Endothelial cell of umbilical vein (primary cell): Measurements from ENCODE around the gene SLC30A2. TPM values are rescaled to one million over a fixed set of nuclear protein-coding genes. Genes with fewer than 3 reads are reported as not detected.

ENCODE experiments used
- BruUV-seq: library from RNA; stranded (reverse); fragments of 400-500 nt; replicated peaks from 2 replicates; lab custom pipeline; 2021; lab: Mats Ljungman, UMichigan
- CTCF ChIA-PET: fragments of 300-600, 350-600 bp; sonication (Branson Sonifier 250); formaldehyde crosslinking; loops from one replicate; lab custom pipeline; 2021; ENCODE audit warnings: antibody characterized with exemption, inconsistent platforms; lab: Charles Lee
- POLR2A ChIA-PET: fragments of 300-600, 350-600 bp; sonication (Branson Sonifier 250); formaldehyde crosslinking; loops from one replicate; lab custom pipeline; 2021; ENCODE audit warnings: antibody characterized with exemption, inconsistent platforms; lab: Charles Lee
- DNase-seq: peaks from one replicate; pipeline ENCODE4 v3.0.0-alpha.2; 2011; ENCODE audit warnings: low read depth, low spot score
- FAIRE-seq: peaks from 2 replicates; lab custom pipeline; 2011; peaks lifted over from hg19 to GRCh38; lab: Jason Lieb, UNC
- H2AFZ ChIP-seq: 2 replicates; pipeline ENCODE4 v1.6.0; 2012; ENCODE audit warnings: low read depth, low read length, control low read depth, inconsistent platforms
- H3K27ac ChIP-seq: 2 replicates; pipeline ENCODE4 v1.5.1; 2011; ENCODE audit warnings: low read depth, mild to moderate bottlenecking, control low read depth, low read length, moderate library complexity; ENCODE audit not compliant: insufficient read depth
- H3K27me3 ChIP-seq, 2 experiments: 2 replicates each; pipeline versions ENCODE4 v1.6.0 to v1.6.1; 2011; ENCODE audit warnings: low read length in 2 of 2, mixed read lengths in 1 of 2; ENCODE audit not compliant: control insufficient read depth in 2 of 2, insufficient read depth in 2 of 2
- H3K36me3 ChIP-seq, 2 experiments: 2 replicates in 1 of 2; 3 replicates in 1 of 2; pipeline ENCODE4 v1.5.1; 2011; ENCODE audit warnings: low read length in 2 of 2, mild to moderate bottlenecking in 1 of 2, moderate library complexity in 1 of 2; ENCODE audit not compliant: control insufficient read depth in 2 of 2, insufficient read depth in 2 of 2; ENCODE audit errors: extremely low read depth in 1 of 2
- H3K4me1 ChIP-seq: 3 replicates; pipeline ENCODE4 v1.5.1; 2011; ENCODE audit warnings: mild to moderate bottlenecking, low read length; ENCODE audit not compliant: control insufficient read depth, insufficient read depth; ENCODE audit errors: extremely low read depth
- H3K4me2 ChIP-seq: 2 replicates; pipeline ENCODE4 v1.6.1; 2011; ENCODE audit warnings: low read length, control low read depth, mixed read lengths; ENCODE audit not compliant: insufficient read depth
- H3K4me3 ChIP-seq, 3 experiments: fragments of 200-600 bp in 1 of 3; sonication (generic), shearing (Covaris generic) in 1 of 3; replicated peaks in 1 of 3; 2 replicates each; pipeline ENCODE4 v1.5.1; 2011 to 2016; ENCODE audit warnings: control low read depth in 3 of 3, low read length in 3 of 3, mild to moderate bottlenecking in 2 of 3, inconsistent platforms in 1 of 3, low read depth in 1 of 3, moderate library complexity in 1 of 3; ENCODE audit not compliant: insufficient read depth in 1 of 3
- H3K79me2 ChIP-seq: 2 replicates; pipeline ENCODE4 v1.6.0; 2012; ENCODE audit warnings: low read length, inconsistent platforms; ENCODE audit not compliant: control insufficient read depth, insufficient read depth
- H3K9ac ChIP-seq: replicated peaks from 2 replicates; pipeline ENCODE3; 2011; ENCODE audit warnings: low read length, control low read depth; ENCODE audit not compliant: insufficient read depth; ENCODE audit errors: extremely low read depth
- H3K9me1 ChIP-seq: replicated peaks from 3 replicates; pipeline ENCODE4 v1.6.0; 2011; ENCODE audit warnings: mild to moderate bottlenecking, low read length; ENCODE audit not compliant: control insufficient read depth, insufficient read depth; ENCODE audit errors: extremely low read depth
- H3K9me3 ChIP-seq: replicated peaks from 2 replicates; pipeline ENCODE4 v1.5.1; 2012; ENCODE audit warnings: low read length, inconsistent platforms; ENCODE audit not compliant: control insufficient read depth, insufficient read depth
- H4K20me1 ChIP-seq: replicated peaks from 2 replicates; pipeline ENCODE3; 2011; ENCODE audit warnings: mild to moderate bottlenecking, low read length; ENCODE audit not compliant: control insufficient read depth, insufficient read depth; ENCODE audit errors: extremely low read depth
- EZH2 ChIP-seq: IDR thresholded peaks from 2 replicates; pipeline ENCODE4 v1.6.1; 2012; ENCODE audit warnings: borderline replicate concordance, low read depth, mild to moderate bottlenecking, moderate library complexity, low read length, inconsistent platforms; ENCODE audit not compliant: severe bottlenecking
- FOS ChIP-seq: IDR thresholded peaks from 2 replicates; pipeline ENCODE4 v1.6.1; 2011; ENCODE audit warnings: mild to moderate bottlenecking, low read length, moderate library complexity, borderline replicate concordance; ENCODE audit not compliant: insufficient read depth
- GATA2 ChIP-seq: IDR thresholded peaks from 2 replicates; pipeline ENCODE4 v1.7.0; 2011; ENCODE audit warnings: low read depth, mild to moderate bottlenecking, moderate library complexity, mixed read lengths, low read length; ENCODE audit not compliant: insufficient read length, insufficient read depth
- JUN ChIP-seq: IDR thresholded peaks from 2 replicates; pipeline ENCODE4 v1.6.1; 2011; ENCODE audit warnings: borderline replicate concordance, low read depth; ENCODE audit not compliant: insufficient read length, insufficient read depth
- MYC ChIP-seq: IDR thresholded peaks from one replicate; pipeline ENCODE4 v1.6.1; 2011; ENCODE audit warnings: mild to moderate bottlenecking, low read depth, low read length
- POLR2A ChIP-seq: IDR thresholded peaks from 2 replicates; pipeline ENCODE4 v1.6.1; 2012; ENCODE audit warnings: low read depth, mild to moderate bottlenecking, control low read depth, low read length
- POLR2AphosphoS5 ChIP-seq: IDR thresholded peaks from 2 replicates; pipeline ENCODE4 v1.6.1; 2012; ENCODE audit warnings: low read depth, mild to moderate bottlenecking, control low read depth, low read length, moderate library complexity; ENCODE audit not compliant: insufficient read depth
- dilution Hi-C: fragments of 300-500 bp; cut with MboI; formaldehyde crosslinking; loops from one replicate; pipeline ENCODE4 v1.15.0; 2019; ENCODE audit warnings: low sequenced_read_pairs; ENCODE audit not compliant: extremely low pct_ligation_motif_present
- intact Hi-C: fragments of 100-400 bp; cut with micrococcal nuclease; formaldehyde crosslinking; loops from one replicate; pipeline ENCODE4 v1.10.0; 2022
- polyA plus RNA-seq, 4 experiments: library from polyadenylated mRNA; depleted of rRNA in 3 of 4; stranded (reverse) in 3 of 4; unstranded in 1 of 4; fragments of >200 nt; gene quantifications; 2 replicates each; pipeline versions ENCODE4 v1.2.1 to v1.2.3, GENCODE V29; 2011 to 2012; ENCODE audit warnings: missing spikeins in 1 of 4
- total RNA-seq: library from RNA; stranded (reverse); gene quantifications from 2 replicates; pipeline ENCODE4 v1.2.3, GENCODE V29; 2021
- TF ChIP-seq, protein P1 (sequence below), 2 donors: IDR thresholded peaks; 1 replicate in 1 of 2; 2 replicates in 1 of 2; pipeline ENCODE4 v1.5.1; 2011; ENCODE audit warnings: low read length in 2 of 2, mild to moderate bottlenecking in 2 of 2, moderate library complexity in 2 of 2, control low read depth in 1 of 2, inconsistent platforms in 1 of 2, low read depth in 1 of 2; ENCODE audit not compliant: insufficient read depth in 1 of 2; ENCODE audit errors: extremely low read depth in 1 of 2
- TF ChIP-seq, protein P2 (sequence below): IDR thresholded peaks from 2 replicates; pipeline ENCODE4 v1.6.1; 2011; ENCODE audit not compliant: insufficient read depth, insufficient read length

The SLC30A2 gene
- total and polyA plus RNA-seq, 2 donors (not counting 3 experiments of a cell fraction or from before 2014, with no cell fraction given), result not detected

DNA sequence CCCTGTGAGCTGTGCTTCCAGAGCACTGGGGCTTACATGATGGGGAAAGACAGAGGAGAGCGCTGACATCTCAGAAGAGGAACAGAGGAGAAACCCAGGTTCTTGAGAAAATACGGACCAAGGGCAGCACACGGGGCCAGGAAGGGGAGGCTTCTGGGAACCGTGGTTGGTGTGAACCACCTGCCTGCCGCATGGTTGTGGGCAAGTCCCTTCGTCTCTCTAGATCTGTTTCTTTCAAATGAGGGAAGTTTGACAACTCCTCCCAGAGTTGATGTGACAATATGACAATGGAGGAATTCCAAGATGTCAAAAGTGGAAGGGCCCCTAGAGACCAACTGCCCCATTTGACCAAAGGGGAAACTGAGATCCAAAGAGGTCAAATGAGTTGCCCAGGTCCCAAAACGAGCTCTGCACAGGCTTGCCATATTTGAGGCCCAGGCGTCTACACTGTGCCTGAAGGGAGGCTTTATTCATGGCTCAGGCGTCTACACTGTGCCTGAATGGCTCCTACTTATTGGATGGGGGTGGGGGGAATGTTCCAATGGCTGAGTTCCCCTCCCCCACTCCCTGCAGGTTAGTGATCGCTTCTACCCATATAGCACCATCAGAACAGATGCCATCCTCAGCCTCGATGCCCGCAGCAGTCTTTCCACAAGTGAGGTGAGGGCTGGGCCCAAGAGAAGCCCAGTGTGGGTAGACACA is 13.1 kb downstream of the SLC30A2 start:
- Histone ChIP-seq H3K9ac (no peak overlapping the region), H4K20me1 (no peaks in the 10 kb centered on the region), H3K27ac (no peak overlapping the region), H3K79me2 (no peaks in the 10 kb centered on the region), H3K9me3 (no peaks in the 10 kb centered on the region), H3K4me2 (no peak overlapping the region), H3K9me1 (no peaks in the 10 kb centered on the region), H3K4me3 (no peak overlapping the region), H3K27me3 (peaks cover 0 to 3% of the 10 kb centered on the region in 2 experiments), H3K36me3 (no peaks in the 10 kb centered on the region), H2AFZ (no peak overlapping the region), H3K4me1 (peaks cover 15% of the 10 kb centered on the region)
- ChIA-PET POLR2A (no interaction called here), CTCF (interaction anchor here (1.2 to 1.7 kb wide), 2 partner anchors 112 to 137 kb away, joined by 4 read pairs; partner anchors contain the start of gene ZNF593)
- BruUV-seq, result no TSS peak
- dilution Hi-C loops (no loop called here), intact Hi-C loops (no loop called here)
- TF ChIP-seq, protein P1, sequence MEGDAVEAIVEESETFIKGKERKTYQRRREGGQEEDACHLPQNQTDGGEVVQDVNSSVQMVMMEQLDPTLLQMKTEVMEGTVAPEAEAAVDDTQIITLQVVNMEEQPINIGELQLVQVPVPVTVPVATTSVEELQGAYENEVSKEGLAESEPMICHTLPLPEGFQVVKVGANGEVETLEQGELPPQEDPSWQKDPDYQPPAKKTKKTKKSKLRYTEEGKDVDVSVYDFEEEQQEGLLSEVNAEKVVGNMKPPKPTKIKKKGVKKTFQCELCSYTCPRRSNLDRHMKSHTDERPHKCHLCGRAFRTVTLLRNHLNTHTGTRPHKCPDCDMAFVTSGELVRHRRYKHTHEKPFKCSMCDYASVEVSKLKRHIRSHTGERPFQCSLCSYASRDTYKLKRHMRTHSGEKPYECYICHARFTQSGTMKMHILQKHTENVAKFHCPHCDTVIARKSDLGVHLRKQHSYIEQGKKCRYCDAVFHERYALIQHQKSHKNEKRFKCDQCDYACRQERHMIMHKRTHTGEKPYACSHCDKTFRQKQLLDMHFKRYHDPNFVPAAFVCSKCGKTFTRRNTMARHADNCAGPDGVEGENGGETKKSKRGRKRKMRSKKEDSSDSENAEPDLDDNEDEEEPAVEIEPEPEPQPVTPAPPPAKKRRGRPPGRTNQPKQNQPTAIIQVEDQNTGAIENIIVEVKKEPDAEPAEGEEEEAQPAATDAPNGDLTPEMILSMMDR (IDR thresholded peaks at IDR 0.05; ENCODE audit: extremely low read depth in 1 of 2, insufficient read depth in 1 of 2, low read depth in 1 of 2, low read length in 2 of 2), result no peak
- TF ChIP-seq POLR2AphosphoS5, result no peak
- TF ChIP-seq EZH2, result no peak
- TF ChIP-seq POLR2A, result no peak
- TF ChIP-seq JUN, result no peak
- TF ChIP-seq, protein P2, sequence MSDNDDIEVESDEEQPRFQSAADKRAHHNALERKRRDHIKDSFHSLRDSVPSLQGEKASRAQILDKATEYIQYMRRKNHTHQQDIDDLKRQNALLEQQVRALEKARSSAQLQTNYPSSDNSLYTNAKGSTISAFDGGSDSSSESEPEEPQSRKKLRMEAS, result no peak
- no peak for TF ChIP-seq GATA2
- no peak for TF ChIP-seq FOS
- no peak for TF ChIP-seq MYC
- DNase-seq (no peak), FAIRE-seq (no peak)
